Spinal cord (tissue), 4 donors: ENCODE measurements around the gene SERPINH1. TPM values are rescaled to one million over a fixed set of nuclear protein-coding genes. Genes with fewer than 3 reads are reported as not detected.

Source experiments
- polyA plus RNA-seq, 2 donors: library from polyadenylated mRNA; unstranded; fragments of 120-200 nt; gene quantifications; one replicate each; pipeline ENCODE4 v1.2.1, GENCODE V29; 2013; ENCODE audit not compliant: insufficient read length in 2 of 2
- total RNA-seq, 2 donors: library from RNA; depleted of rRNA in 1 of 2; stranded (reverse); fragments of 120-200 nt in 1 of 2; fragments of >200 nt in 1 of 2; gene quantifications; one replicate each; pipeline versions ENCODE4 v1.2.3 to v1.2.4, GENCODE V29; 2013 to 2014

SERPINH1 gene
- total and polyA plus RNA-seq, 4 donors = 85.1 to 221 (median 148) TPM

Other genes with a start within 250 kb of the SERPINH1 start
- gene ARRB1, start 210.6 kb upstream of the SERPINH1 start, total RNA-seq = 10 to 100 TPM; 35.0 to 41.3 TPM
- gene ARRB1, start 210.6 kb upstream of the SERPINH1 start, polyA plus RNA-seq = 10 to 100 TPM; 42.5 to 45.8 TPM
- 1,000 to 10,000 TPM in 1 of 2 donors, 100 to 1,000 TPM in 1; 552 to 1,871 TPM for gene RPS3, start 162.7 kb upstream of the SERPINH1 start, total RNA-seq
- 1,000 to 10,000 TPM; 1,106 to 1,305 TPM for gene RPS3, start 162.7 kb upstream of the SERPINH1 start, polyA plus RNA-seq
- gene KLHL35, start 129.1 kb upstream of the SERPINH1 start, total RNA-seq = 1 to 10 TPM; 6.1 to 7.6 TPM
- 10 to 100 TPM; 15.6 to 23.3 TPM for gene KLHL35, start 129.1 kb upstream of the SERPINH1 start, polyA plus RNA-seq
- 10 to 100 TPM; 13.7 to 30.0 TPM for gene GDPD5, start 36.3 kb upstream of the SERPINH1 start, total RNA-seq
- gene GDPD5, start 36.3 kb upstream of the SERPINH1 start, polyA plus RNA-seq = 10 to 100 TPM; 34.1 to 48.4 TPM
- 10 to 100 TPM; 64.5 to 64.6 TPM for gene MAP6, start 106.8 kb downstream of the SERPINH1 start, total RNA-seq
- 100 to 1,000 TPM; 186 to 190 TPM for gene MAP6, start 106.8 kb downstream of the SERPINH1 start, polyA plus RNA-seq
- gene MOGAT2, start 155.6 kb downstream of the SERPINH1 start, total RNA-seq = not detected
- under 1 TPM; 0.12 to 0.29 TPM for gene MOGAT2, start 155.6 kb downstream of the SERPINH1 start, polyA plus RNA-seq
- 1 to 10 TPM; 5.3 to 5.8 TPM for gene DGAT2, start 206.5 kb downstream of the SERPINH1 start, total RNA-seq
- 1 to 10 TPM; 5.1 to 6.4 TPM for gene DGAT2, start 206.5 kb downstream of the SERPINH1 start, polyA plus RNA-seq